PC-9 (cell line): ENCODE measurements around the gene ATP2C2. TPM values are rescaled to one million over a fixed set of nuclear protein-coding genes. Genes with fewer than 3 reads are reported as not detected.

Experiments used
- BruUV-seq: library from RNA; stranded (reverse); fragments of 400-500 nt; replicated peaks from 2 replicates; lab custom pipeline; 2021; lab: Mats Ljungman, UMichigan
- CTCF ChIA-PET: fragments of 300-600 bp; sonication (Branson Sonifier 250); formaldehyde crosslinking; loops from one replicate; lab custom pipeline; 2022; ENCODE audit warnings: antibody characterized with exemption; lab: Charles Lee
- POLR2A ChIA-PET: fragments of 300-600 bp; sonication (Branson Sonifier 250); formaldehyde crosslinking; loops from one replicate; lab custom pipeline; 2022; ENCODE audit warnings: antibody characterized with exemption; ENCODE audit not compliant: unreplicated experiment; lab: Charles Lee
- DNase-seq, 2 experiments: peaks; one replicate each; pipeline versions ENCODE4 v3.0.0 to v3.0.0-alpha.2; 2015 to 2022; ENCODE audit warnings: mixed read lengths in 1 of 2
- H2AFZ ChIP-seq: fragments of 200-600 bp; sonication (generic); 2 replicates; pipeline ENCODE4 v1.8.1; 2017; ENCODE audit warnings: antibody characterized with exemption
- H3F3A ChIP-seq: fragments of 200-600 bp; sonication (generic); 2 replicates; pipeline ENCODE4 v1.8.1; 2017; ENCODE audit warnings: antibody characterized with exemption, mild to moderate bottlenecking, low read depth; ENCODE audit not compliant: insufficient read depth
- H3K27ac ChIP-seq: fragments of 200-600 bp; sonication (generic); 2 replicates; pipeline ENCODE4 v1.6.1; 2016; ENCODE audit warnings: mixed run types
- H3K27me3 ChIP-seq: fragments of 200-600 bp; sonication (generic); 2 replicates; pipeline ENCODE4 v1.6.1; 2016; ENCODE audit warnings: low read depth, mixed run types; ENCODE audit not compliant: insufficient read depth
- H3K36me3 ChIP-seq: fragments of 200-600 bp; sonication (generic); 2 replicates; pipeline ENCODE4 v1.6.1; 2016; ENCODE audit warnings: low read depth, mixed run types
- H3K4me1 ChIP-seq: fragments of 200-600 bp; sonication (generic); replicated peaks from 2 replicates; pipeline ENCODE4 v1.6.1; 2016; ENCODE audit warnings: mixed run types; ENCODE audit not compliant: insufficient read depth
- H3K4me2 ChIP-seq: fragments of 200-600 bp; sonication (generic); 2 replicates; pipeline ENCODE4 v1.6.1; 2017; ENCODE audit warnings: mixed run types
- H3K4me3 ChIP-seq: fragments of 200-600 bp; sonication (generic); 2 replicates; pipeline ENCODE4 v1.6.1; 2016; ENCODE audit warnings: mixed run types
- H3K79me2 ChIP-seq: fragments of 200-600 bp; sonication (generic); 2 replicates; pipeline ENCODE4 v1.6.1; 2017; ENCODE audit warnings: low read depth, mixed run types
- H3K9me2 ChIP-seq: fragments of 200-600 bp; sonication (generic); 2 replicates; pipeline ENCODE4 v1.8.1; 2017; ENCODE audit warnings: mild to moderate bottlenecking; ENCODE audit not compliant: insufficient read depth
- H3K9me3 ChIP-seq: fragments of 200-600 bp; sonication (generic); 2 replicates; pipeline ENCODE4 v1.8.1; 2016; ENCODE audit warnings: low read depth; ENCODE audit not compliant: insufficient read depth
- H4K20me1 ChIP-seq: fragments of 200-600 bp; sonication (generic); 2 replicates; pipeline ENCODE4 v1.8.1; 2017; ENCODE audit not compliant: insufficient read depth
- CTCF ChIP-seq: fragments of 200-600 bp; sonication (generic); conservative IDR thresholded peaks from 2 replicates; pipeline ENCODE4 v1.6.1; 2017; ENCODE audit warnings: mixed run types, antibody characterized with exemption, mild to moderate bottlenecking, moderate library complexity
- EZH2 ChIP-seq: fragments of 200-600 bp; sonication (generic); IDR thresholded peaks from 2 replicates; pipeline ENCODE4 v1.8.0; 2017; ENCODE audit warnings: antibody characterized with exemption, low read depth
- intact Hi-C: fragments of 100-400 bp; cut with micrococcal nuclease; formaldehyde crosslinking; loops from one replicate; pipeline ENCODE4 v1.10.0; 2022; ENCODE audit not compliant: unreplicated experiment
- total RNA-seq: library from RNA; stranded (reverse); gene quantifications from 2 replicates; pipeline ENCODE4 v1.2.3, GENCODE V29; 2021

The ATP2C2 gene
- total RNA-seq, 1 experiment from 2014 or later, result 17.2 TPM

- no TSS peak for BruUV-seq
- no peak overlapping the region for H3K4me2 ChIP-seq
- DNase-seq, result no peak
- CTCF ChIA-PET, result no interaction called here
- intact Hi-C loops, result no loop called here
- no peaks in the 10 kb centered on the region for H3K9me2 ChIP-seq
- H3K36me3 ChIP-seq, result no peaks in the 10 kb centered on the region
- H2AFZ ChIP-seq, result no peak overlapping the region
- no peaks in the 10 kb centered on the region for H3K9me3 ChIP-seq
- H4K20me1 ChIP-seq, result no peaks in the 10 kb centered on the region
- H3F3A ChIP-seq, result peaks cover 9% of the 10 kb centered on the region; the same call in 1 of the 2 replicates
- H3K27ac ChIP-seq, result no peak overlapping the region
- H3K27me3 ChIP-seq, result no peaks in the 10 kb centered on the region
- POLR2A ChIA-PET, result no interaction called here
- no peaks in the 10 kb centered on the region for H3K79me2 ChIP-seq
- TF ChIP-seq CTCF (no peak), EZH2 (no peak)
- H3K4me3 ChIP-seq, result no peak overlapping the region
- peaks cover 14% of the 10 kb centered on the region for H3K4me1 ChIP-seq
Measured at GRCh38 chr16:84349862-84350684, 18.3 kb upstream of the ATP2C2 start.

GRCh38 chr16:84350685-84351400 lies 17.5 kb upstream of the ATP2C2 start:
- Histone ChIP-seq H3K36me3 (no peaks in the 10 kb centered on the region), H3K4me3 (no peak overlapping the region), H3K79me2 (no peaks in the 10 kb centered on the region), H3K9me3 (no peaks in the 10 kb centered on the region), H4K20me1 (no peaks in the 10 kb centered on the region), H3K4me2 (no peak overlapping the region), H3K27ac (no peak overlapping the region), H3K27me3 (no peaks in the 10 kb centered on the region), H3K4me1 (peaks cover 19% of the 10 kb centered on the region), H2AFZ (no peak overlapping the region), H3F3A (peaks cover 12% of the 10 kb centered on the region), H3K9me2 (no peaks in the 10 kb centered on the region)
- DNase-seq, result no peak
- no peak for TF ChIP-seq EZH2
- TF ChIP-seq CTCF, result no peak
- BruUV-seq, result no TSS peak
- intact Hi-C loops, result no loop called here
- CTCF ChIA-PET, result no interaction called here
- POLR2A ChIA-PET, result no interaction called here

- no peak overlapping the region for H3K4me3 ChIP-seq
- intact Hi-C loops, result no loop called here
- no peak for DNase-seq
- no peaks in the 10 kb centered on the region for H3K27me3 ChIP-seq
- H3K4me1 ChIP-seq, result peaks cover 26% of the 10 kb centered on the region
- no peaks in the 10 kb centered on the region for H3K36me3 ChIP-seq
- no peaks in the 10 kb centered on the region for H3K9me2 ChIP-seq
- H3K9me3 ChIP-seq, result no peaks in the 10 kb centered on the region
- no peak for TF ChIP-seq EZH2
- no peak for TF ChIP-seq CTCF
- H3K4me2 ChIP-seq, result no peak overlapping the region
- no TSS peak for BruUV-seq
- peaks cover 18% of the 10 kb centered on the region for H3F3A ChIP-seq
- POLR2A ChIA-PET, result no interaction called here
- no peaks in the 10 kb centered on the region for H3K79me2 ChIP-seq
- H3K27ac ChIP-seq, result no peak overlapping the region
- no peak overlapping the region for H2AFZ ChIP-seq
- CTCF ChIA-PET, result no interaction called here
- no peaks in the 10 kb centered on the region for H4K20me1 ChIP-seq
Measured at GRCh38 chr16:84351630-84352029, 16.7 kb upstream of the ATP2C2 start.
